ENCODE results near the gene PPP1R36. TPM values are rescaled to one million over a fixed set of nuclear protein-coding genes. Genes with fewer than 3 reads are reported as not detected.

Gene PPP1R36
- total and polyA plus RNA-seq, 2 of the 13 experiments (the other 11 are each of a cell fraction or from before 2014, with no cell fraction given) = 0.11 to 0.17 TPM

DNA sequence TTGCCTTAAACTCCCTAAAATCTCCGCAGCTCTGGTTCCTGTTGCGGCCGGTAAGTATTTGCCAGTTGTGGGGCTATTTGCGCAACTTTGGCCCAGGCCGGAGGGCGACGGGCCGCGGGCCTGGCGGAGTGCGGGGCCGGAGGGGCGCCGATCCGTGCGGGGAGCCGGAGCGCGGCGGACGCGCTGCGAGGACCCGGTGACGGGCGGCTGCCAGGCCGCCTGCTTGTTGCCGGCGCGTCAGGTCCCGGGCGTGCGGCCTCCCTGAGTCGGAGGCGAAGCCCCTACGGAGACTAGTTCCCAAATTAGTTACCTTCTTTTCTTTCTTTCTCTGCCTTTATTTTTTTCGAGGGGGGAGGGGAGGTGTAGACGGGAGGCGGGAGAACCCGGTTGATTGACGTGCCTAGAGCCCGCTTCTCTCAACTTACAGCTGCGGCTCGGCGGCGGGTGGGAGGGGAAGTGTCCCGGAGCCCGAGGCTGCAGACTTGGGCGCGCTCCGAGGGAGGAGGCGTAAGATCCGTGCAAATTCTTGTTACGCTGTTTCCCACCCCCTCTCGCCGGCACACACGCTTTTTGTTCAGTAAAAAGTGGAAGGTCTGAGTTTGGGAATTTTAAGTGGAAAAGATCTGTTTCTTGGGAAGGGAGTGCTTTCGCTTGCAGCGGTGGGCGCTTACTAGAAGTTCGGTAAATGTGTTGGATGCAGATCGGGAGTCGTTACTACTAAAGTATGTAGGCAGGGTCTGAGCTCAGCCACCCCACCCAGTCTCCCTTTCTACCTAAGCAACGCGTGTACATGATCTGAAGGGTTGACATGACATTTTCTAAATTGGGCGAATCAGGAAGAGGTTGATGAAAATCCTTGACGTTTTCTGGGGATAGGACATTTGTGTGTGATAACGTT, 44.6 kb upstream of the PPP1R36 start (continued):
- TF ChIP-seq, protein P1, sequence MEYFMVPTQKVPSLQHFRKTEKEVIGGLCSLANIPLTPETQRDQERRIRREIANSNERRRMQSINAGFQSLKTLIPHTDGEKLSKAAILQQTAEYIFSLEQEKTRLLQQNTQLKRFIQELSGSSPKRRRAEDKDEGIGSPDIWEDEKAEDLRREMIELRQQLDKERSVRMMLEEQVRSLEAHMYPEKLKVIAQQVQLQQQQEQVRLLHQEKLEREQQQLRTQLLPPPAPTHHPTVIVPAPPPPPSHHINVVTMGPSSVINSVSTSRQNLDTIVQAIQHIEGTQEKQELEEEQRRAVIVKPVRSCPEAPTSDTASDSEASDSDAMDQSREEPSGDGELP (IDR thresholded peaks at IDR 0.05; ENCODE audit: borderline replicate concordance, low read depth) = peak; percentile 41; the same call in 1 of the 2 replicates
- TF ChIP-seq SUZ12 (IDR thresholded peaks at IDR 0.05; ENCODE audit: low read depth, low read length) = no peak
- peak; percentile 51 for TF ChIP-seq ZNF878 (CRISPR knock-in tag; IDR thresholded peaks at IDR 0.05)
- no peak for TF ChIP-seq FOSL2 (CRISPR knock-in tag; IDR thresholded peaks at IDR 0.05)
- no peak for TF ChIP-seq MXD4 (CRISPR knock-in tag; IDR thresholded peaks at IDR 0.05)
- TF ChIP-seq, protein P2, sequence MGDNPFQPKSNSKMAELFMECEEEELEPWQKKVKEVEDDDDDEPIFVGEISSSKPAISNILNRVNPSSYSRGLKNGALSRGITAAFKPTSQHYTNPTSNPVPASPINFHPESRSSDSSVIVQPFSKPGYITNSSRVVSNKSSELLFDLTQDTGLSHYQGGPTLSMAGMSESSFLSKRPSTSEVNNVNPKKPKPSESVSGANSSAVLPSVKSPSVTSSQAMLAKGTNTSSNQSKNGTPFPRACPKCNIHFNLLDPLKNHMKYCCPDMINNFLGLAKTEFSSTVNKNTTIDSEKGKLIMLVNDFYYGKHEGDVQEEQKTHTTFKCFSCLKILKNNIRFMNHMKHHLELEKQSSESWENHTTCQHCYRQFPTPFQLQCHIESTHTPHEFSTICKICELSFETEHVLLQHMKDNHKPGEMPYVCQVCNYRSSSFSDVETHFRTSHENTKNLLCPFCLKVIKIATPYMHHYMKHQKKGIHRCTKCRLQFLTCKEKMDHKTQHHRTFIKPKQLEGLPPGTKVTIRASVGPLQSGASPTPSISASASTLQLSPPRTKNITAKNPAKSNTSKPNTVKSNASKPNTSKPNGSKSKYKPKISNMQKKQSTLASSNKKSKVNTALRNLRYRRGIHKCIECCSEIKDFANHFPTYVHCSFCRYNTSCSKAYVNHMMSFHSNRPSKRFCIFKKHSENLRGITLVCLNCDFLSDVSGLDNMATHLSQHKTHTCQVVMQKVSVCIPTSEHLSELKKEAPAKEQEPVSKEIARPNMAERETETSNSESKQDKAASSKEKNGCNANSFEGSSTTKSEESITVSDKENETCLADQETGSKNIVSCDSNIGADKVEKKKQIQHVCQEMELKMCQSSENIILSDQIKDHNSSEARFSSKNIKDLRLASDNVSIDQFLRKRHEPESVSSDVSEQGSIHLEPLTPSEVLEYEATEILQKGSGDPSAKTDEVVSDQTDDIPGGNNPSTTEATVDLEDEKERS (CRISPR knock-in tag; IDR thresholded peaks at IDR 0.05) = no peak
- no peak for TF ChIP-seq NR2C2 (CRISPR knock-in tag; IDR thresholded peaks at IDR 0.05; ENCODE audit: borderline replicate concordance)
- no peak for TF ChIP-seq CAMTA2 (CRISPR knock-in tag; IDR thresholded peaks at IDR 0.05; ENCODE audit: borderline replicate concordance)
- TF ChIP-seq SRY (CRISPR knock-in tag; IDR thresholded peaks at IDR 0.05) = no peak; the same call in 1 of the 2 replicates
- no peak for TF ChIP-seq ZKSCAN1 (IDR thresholded peaks at IDR 0.05; ENCODE audit: low read length)
- TF ChIP-seq PHF5A (CRISPR knock-in tag; IDR thresholded peaks at IDR 0.05; ENCODE audit: low read depth, unreplicated experiment) = no peak
- TF ChIP-seq ZNF572 (CRISPR knock-in tag; IDR thresholded peaks at IDR 0.05) = no peak
- no peak for TF ChIP-seq KDM4B (CRISPR knock-in tag; IDR thresholded peaks at IDR 0.05)
- TF ChIP-seq, protein P3, sequence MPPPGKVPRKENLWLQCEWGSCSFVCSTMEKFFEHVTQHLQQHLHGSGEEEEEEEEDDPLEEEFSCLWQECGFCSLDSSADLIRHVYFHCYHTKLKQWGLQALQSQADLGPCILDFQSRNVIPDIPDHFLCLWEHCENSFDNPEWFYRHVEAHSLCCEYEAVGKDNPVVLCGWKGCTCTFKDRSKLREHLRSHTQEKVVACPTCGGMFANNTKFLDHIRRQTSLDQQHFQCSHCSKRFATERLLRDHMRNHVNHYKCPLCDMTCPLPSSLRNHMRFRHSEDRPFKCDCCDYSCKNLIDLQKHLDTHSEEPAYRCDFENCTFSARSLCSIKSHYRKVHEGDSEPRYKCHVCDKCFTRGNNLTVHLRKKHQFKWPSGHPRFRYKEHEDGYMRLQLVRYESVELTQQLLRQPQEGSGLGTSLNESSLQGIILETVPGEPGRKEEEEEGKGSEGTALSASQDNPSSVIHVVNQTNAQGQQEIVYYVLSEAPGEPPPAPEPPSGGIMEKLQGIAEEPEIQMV (CRISPR knock-in tag; IDR thresholded peaks at IDR 0.05; ENCODE audit: low read depth) = peak; percentile 1; the same call in 1 of the 2 replicates
- TF ChIP-seq ZNF441 (CRISPR knock-in tag; IDR thresholded peaks at IDR 0.05; ENCODE audit: borderline replicate concordance) = peak; percentile 5; the same call in 1 of the 2 replicates
- TF ChIP-seq ZNF7 (CRISPR knock-in tag; IDR thresholded peaks at IDR 0.05) = peak; percentile 45; the same call in 1 of the 2 replicates
- no peak for TF ChIP-seq SSRP1 (CRISPR knock-in tag; IDR thresholded peaks at IDR 0.05)
- TF ChIP-seq, protein P4, sequence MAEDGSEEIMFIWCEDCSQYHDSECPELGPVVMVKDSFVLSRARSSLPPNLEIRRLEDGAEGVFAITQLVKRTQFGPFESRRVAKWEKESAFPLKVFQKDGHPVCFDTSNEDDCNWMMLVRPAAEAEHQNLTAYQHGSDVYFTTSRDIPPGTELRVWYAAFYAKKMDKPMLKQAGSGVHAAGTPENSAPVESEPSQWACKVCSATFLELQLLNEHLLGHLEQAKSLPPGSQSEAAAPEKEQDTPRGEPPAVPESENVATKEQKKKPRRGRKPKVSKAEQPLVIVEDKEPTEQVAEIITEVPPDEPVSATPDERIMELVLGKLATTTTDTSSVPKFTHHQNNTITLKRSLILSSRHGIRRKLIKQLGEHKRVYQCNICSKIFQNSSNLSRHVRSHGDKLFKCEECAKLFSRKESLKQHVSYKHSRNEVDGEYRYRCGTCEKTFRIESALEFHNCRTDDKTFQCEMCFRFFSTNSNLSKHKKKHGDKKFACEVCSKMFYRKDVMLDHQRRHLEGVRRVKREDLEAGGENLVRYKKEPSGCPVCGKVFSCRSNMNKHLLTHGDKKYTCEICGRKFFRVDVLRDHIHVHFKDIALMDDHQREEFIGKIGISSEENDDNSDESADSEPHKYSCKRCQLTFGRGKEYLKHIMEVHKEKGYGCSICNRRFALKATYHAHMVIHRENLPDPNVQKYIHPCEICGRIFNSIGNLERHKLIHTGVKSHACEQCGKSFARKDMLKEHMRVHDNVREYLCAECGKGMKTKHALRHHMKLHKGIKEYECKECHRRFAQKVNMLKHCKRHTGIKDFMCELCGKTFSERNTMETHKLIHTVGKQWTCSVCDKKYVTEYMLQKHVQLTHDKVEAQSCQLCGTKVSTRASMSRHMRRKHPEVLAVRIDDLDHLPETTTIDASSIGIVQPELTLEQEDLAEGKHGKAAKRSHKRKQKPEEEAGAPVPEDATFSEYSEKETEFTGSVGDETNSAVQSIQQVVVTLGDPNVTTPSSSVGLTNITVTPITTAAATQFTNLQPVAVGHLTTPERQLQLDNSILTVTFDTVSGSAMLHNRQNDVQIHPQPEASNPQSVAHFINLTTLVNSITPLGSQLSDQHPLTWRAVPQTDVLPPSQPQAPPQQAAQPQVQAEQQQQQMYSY (CRISPR knock-in tag; IDR thresholded peaks at IDR 0.05) = no peak

Data from HepG2 (cell line).